ENCODE measurements around the gene NAA40.

Gene NAA40

DNA sequence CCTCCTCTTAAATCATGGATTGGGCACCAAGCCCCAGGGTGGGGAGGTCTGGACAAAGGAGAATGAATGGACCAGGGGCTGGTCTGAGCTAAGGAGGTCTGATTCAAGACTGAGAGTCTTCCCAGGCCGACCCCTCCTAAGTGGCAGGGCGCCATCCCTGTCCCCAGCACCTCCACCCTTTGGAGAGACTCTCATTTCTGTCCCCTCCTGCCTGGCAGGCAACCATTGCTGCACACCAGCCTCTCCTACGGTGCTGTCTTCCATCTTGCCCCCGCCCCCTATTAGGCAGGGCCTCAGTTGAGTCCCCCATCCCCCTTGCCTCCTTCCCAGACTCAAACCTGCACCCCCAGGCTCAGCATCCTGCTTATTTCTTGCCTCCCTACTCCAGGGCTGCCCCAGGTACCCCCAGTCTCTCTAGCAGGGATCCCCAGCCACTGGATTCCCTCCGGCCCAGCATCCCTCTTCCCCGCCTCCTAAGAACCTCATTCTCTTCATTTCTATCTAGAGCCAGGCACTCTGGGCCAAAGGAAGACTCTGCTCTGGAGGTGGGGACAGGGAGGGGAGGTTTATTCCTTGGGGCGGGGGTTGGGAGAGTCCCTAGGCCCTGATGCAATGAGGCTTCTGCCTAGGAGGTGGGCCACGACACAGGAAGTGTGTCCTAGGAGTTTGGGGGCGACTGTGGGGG is 20.2 kb upstream of the NAA40 start:
- H3K23ac ChIP-seq (ENCODE audit: low read length), result no peak overlapping the region
- H3K4ac ChIP-seq (ENCODE audit: low read depth, low read length), result peak overlapping the region; percentile 22
- peaks cover 10% of the 10 kb centered on the region for H3K79me2 ChIP-seq (ENCODE audit: control insufficient read depth, insufficient read depth, low read length, poor library complexity)
- no peak overlapping the region for H2BK5ac ChIP-seq (ENCODE audit: low read depth, low read length, poor library complexity)
- no peaks in the 10 kb centered on the region for H3K27me3 ChIP-seq (ENCODE audit: insufficient read depth, low read length)
- H3K4me1 ChIP-seq (ENCODE audit: control insufficient read depth in 1 of 2, insufficient read depth in 2 of 2, low read length in 2 of 2), result peaks cover 43 to 49% of the 10 kb centered on the region in 2 experiments
- H4K12ac ChIP-seq (ENCODE audit: low read depth, low read length), result peak overlapping the region; percentile 67
- WGBS (ENCODE audit: extremely low coverage, insufficient coverage, insufficient read length), result no CpG with 5 or more reads among the region's 9 CpGs
- H2AK5ac ChIP-seq (ENCODE audit: low read length), result peak overlapping the region; percentile 0
- no peak overlapping the region for H3K4me3 ChIP-seq (ENCODE audit: low read depth, low read length)
- peaks cover 2% of the 10 kb centered on the region for H3K9me3 ChIP-seq (ENCODE audit: insufficient read depth, low read depth, low read length)
- DNase-seq, result peak; percentile 39 to 68
- peak overlapping the region; percentile 75 for H2BK12ac ChIP-seq (ENCODE audit: low read length)
- peak overlapping the region; percentile 7 for H3K14ac ChIP-seq (ENCODE audit: low read length)
- H4K91ac ChIP-seq (ENCODE audit: low read depth, low read length), result peak overlapping the region; percentile 97
- peak overlapping the region; percentile 76 for H3K4me2 ChIP-seq (ENCODE audit: low read length)
- H3K27ac ChIP-seq (ENCODE audit: low read depth, low read length), result peak overlapping the region; percentile 59
- H3K9ac ChIP-seq (ENCODE audit: low read length), result no peak overlapping the region
- peaks cover 15% of the 10 kb centered on the region in 2 experiments for H3K36me3 ChIP-seq (ENCODE audit: control insufficient read depth in 1 of 2, insufficient read depth in 2 of 2, low read length in 2 of 2)
- H3K79me1 ChIP-seq (ENCODE audit: low read length), result peaks cover 40% of the 10 kb centered on the region
- peak overlapping the region; percentile 80 for H4K8ac ChIP-seq (ENCODE audit: low read depth, low read length)
- peak overlapping the region; percentile 76 for H2BK120ac ChIP-seq (ENCODE audit: insufficient read depth, low read length, poor library complexity)
- H3K18ac ChIP-seq (ENCODE audit: low read length), result peak overlapping the region; percentile 88
- H2AFZ ChIP-seq (ENCODE audit: insufficient read depth, low read length, poor library complexity), result peak overlapping the region; percentile 61

DNA sequence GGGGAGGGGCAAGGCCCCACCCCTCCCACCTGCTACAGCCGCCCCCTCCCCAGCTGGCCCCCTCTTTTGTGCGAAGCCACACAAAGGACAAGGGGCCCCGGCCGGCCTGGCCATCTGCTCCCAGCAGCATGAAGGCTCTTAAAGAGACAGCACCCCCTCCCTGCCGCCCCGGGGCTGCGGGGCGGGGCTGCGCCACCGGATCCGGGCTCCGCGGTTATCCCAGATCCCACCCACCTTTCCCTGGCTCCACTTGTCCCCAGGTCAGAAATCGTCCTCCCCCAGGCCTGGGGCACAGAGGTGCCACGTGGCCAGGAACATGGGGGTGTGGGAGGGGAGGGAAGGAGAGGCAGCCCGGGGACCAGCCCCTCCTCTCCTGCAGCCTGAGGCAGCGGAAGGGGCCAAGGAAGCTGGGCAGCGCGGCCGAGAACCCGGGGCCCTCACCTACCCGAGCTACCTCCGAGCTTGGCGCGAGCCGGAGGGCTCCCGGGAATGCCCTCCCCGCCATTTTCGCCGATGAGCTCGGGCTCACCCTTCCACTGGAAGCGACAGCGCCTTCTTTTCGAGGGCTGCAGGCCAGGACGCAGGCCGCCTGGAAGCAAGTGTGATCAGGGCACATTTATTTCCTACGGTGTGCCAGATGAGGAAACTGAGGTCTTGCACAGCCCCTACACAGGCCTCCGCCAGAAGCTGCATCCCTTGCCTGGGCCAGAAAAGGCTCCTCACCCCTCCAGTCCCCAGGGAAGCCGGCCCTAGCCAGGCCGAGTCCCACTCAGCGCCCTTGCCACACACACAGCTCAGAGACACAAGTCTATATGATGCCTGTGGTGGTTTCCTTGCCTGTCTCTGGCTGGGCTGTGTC is 19.3 kb upstream of the NAA40 start:
- H3K79me2 ChIP-seq (ENCODE audit: control insufficient read depth, insufficient read depth, low read length, poor library complexity), result peaks cover 10% of the 10 kb centered on the region
- H2BK12ac ChIP-seq (ENCODE audit: low read length), result peak overlapping the region; percentile 61
- H2BK120ac ChIP-seq (ENCODE audit: insufficient read depth, low read length, poor library complexity), result peak overlapping the region; percentile 9
- peaks cover 43 to 49% of the 10 kb centered on the region in 2 experiments for H3K4me1 ChIP-seq (ENCODE audit: control insufficient read depth in 1 of 2, insufficient read depth in 2 of 2, low read length in 2 of 2)
- no CpG with 5 or more reads among the region's 41 CpGs for WGBS (ENCODE audit: extremely low coverage, insufficient coverage, insufficient read length)
- peak overlapping the region; percentile 16 for H3K18ac ChIP-seq (ENCODE audit: low read length)
- H3K27me3 ChIP-seq (ENCODE audit: insufficient read depth, low read length), result no peaks in the 10 kb centered on the region
- peak overlapping the region; percentile 4 for H2AK5ac ChIP-seq (ENCODE audit: low read length)
- peak overlapping the region; percentile 80 for H4K8ac ChIP-seq (ENCODE audit: low read depth, low read length)
- H3K23ac ChIP-seq (ENCODE audit: low read length), result no peak overlapping the region
- H3K36me3 ChIP-seq (ENCODE audit: control insufficient read depth in 1 of 2, insufficient read depth in 2 of 2, low read length in 2 of 2), result peaks cover 7% of the 10 kb centered on the region in 2 experiments
- no peak overlapping the region for H3K4me3 ChIP-seq (ENCODE audit: low read depth, low read length)
- H3K14ac ChIP-seq (ENCODE audit: low read length), result peak overlapping the region; percentile 53
- H3K79me1 ChIP-seq (ENCODE audit: low read length), result peaks cover 40% of the 10 kb centered on the region
- H3K9me3 ChIP-seq (ENCODE audit: insufficient read depth, low read depth, low read length), result peaks cover 2% of the 10 kb centered on the region
- H4K12ac ChIP-seq (ENCODE audit: low read depth, low read length), result peak overlapping the region; percentile 48
- H4K91ac ChIP-seq (ENCODE audit: low read depth, low read length), result peak overlapping the region; percentile 97
- peak overlapping the region; percentile 47 for H3K4ac ChIP-seq (ENCODE audit: low read depth, low read length)
- peak overlapping the region; percentile 19 for H2BK5ac ChIP-seq (ENCODE audit: low read depth, low read length, poor library complexity)
- peak overlapping the region; percentile 76 for H3K4me2 ChIP-seq (ENCODE audit: low read length)
- H3K27ac ChIP-seq (ENCODE audit: low read depth, low read length), result peak overlapping the region; percentile 59
- H3K9ac ChIP-seq (ENCODE audit: low read length), result no peak overlapping the region
- DNase-seq, result peak; percentile 58 to 69
- H2AFZ ChIP-seq (ENCODE audit: insufficient read depth, low read length, poor library complexity), result peak overlapping the region; percentile 56

DNA sequence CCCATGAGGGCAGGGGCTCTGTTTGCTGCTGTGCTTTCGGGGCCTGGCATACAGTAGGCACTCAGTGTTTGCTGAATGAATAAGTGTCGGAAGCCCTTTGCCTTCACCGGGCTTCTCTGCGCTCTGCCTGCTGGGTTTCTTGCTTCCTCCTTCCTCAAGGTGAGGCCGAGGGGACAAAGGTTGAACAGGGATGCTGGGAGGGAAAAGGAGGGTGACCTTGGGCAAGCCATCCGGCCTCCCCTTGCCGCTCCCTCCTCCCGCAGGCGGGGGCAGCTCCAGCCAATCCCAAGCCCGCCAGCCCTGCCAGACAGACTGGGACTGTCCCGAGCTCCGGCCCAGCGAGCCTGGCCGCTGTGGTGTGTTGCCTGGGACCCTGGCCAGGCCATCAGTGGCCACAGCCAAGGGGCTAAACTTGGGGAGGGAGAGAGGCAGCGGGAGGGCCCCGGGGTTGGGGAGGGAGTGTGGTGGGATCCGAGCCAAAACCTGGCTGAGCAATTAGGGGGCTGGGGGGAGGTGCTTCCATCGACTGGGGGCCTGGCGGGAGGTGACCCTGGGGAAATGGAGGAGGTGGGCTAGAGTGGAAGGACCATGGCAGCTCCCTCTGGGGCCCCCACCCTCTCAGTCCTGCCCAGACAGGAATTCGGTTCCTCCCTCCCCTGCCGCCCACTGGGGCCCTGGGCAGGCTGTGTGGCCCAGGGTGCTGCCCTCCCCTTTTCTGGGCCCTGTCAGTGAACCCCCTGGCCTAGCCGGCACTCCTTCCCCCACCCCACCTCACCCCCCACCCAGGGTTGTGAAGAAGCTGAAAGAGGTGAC is 18.5 kb upstream of the NAA40 start:
- Histone ChIP-seq H3K18ac (ENCODE audit: low read length) (peak overlapping the region; percentile 66), H3K27me3 (ENCODE audit: insufficient read depth, low read length) (no peaks in the 10 kb centered on the region), H3K9me3 (ENCODE audit: insufficient read depth, low read depth, low read length) (peaks cover 2% of the 10 kb centered on the region), H3K4me2 (ENCODE audit: low read length) (no peak overlapping the region), H3K79me1 (ENCODE audit: low read length) (peaks cover 40% of the 10 kb centered on the region), H3K4ac (ENCODE audit: low read depth, low read length) (no peak overlapping the region), H3K4me1 (ENCODE audit: control insufficient read depth in 1 of 2, insufficient read depth in 2 of 2, low read length in 2 of 2) (peaks cover 39 to 43% of the 10 kb centered on the region in 2 experiments), H4K12ac (ENCODE audit: low read depth, low read length) (peak overlapping the region; percentile 9), H4K8ac (ENCODE audit: low read depth, low read length) (peak overlapping the region; percentile 77), H2BK120ac (ENCODE audit: insufficient read depth, low read length, poor library complexity) (peak overlapping the region; percentile 9), H3K4me3 (ENCODE audit: low read depth, low read length) (no peak overlapping the region), H2BK12ac (ENCODE audit: low read length) (peak overlapping the region; percentile 77), H3K14ac (ENCODE audit: low read length) (peak overlapping the region; percentile 54), H4K91ac (ENCODE audit: low read depth, low read length) (peak overlapping the region; percentile 85), H3K79me2 (ENCODE audit: control insufficient read depth, insufficient read depth, low read length, poor library complexity) (peaks cover 10% of the 10 kb centered on the region), H3K36me3 (ENCODE audit: control insufficient read depth in 1 of 2, insufficient read depth in 2 of 2, low read length in 2 of 2) (no peaks in the 10 kb centered on the region), H2AFZ (ENCODE audit: insufficient read depth, low read length, poor library complexity) (peak overlapping the region; percentile 18), H2BK5ac (ENCODE audit: low read depth, low read length, poor library complexity) (peak overlapping the region; percentile 29), H3K9ac (ENCODE audit: low read length) (no peak overlapping the region), H2AK5ac (ENCODE audit: low read length) (peak overlapping the region; percentile 85), H3K23ac (ENCODE audit: low read length) (no peak overlapping the region), H3K27ac (ENCODE audit: low read depth, low read length) (peak overlapping the region; percentile 52)
- peak; percentile 39 to 71 for DNase-seq
- WGBS (ENCODE audit: extremely low coverage, insufficient coverage, insufficient read length), result no CpG with 5 or more reads among the region's 22 CpGs

DNA sequence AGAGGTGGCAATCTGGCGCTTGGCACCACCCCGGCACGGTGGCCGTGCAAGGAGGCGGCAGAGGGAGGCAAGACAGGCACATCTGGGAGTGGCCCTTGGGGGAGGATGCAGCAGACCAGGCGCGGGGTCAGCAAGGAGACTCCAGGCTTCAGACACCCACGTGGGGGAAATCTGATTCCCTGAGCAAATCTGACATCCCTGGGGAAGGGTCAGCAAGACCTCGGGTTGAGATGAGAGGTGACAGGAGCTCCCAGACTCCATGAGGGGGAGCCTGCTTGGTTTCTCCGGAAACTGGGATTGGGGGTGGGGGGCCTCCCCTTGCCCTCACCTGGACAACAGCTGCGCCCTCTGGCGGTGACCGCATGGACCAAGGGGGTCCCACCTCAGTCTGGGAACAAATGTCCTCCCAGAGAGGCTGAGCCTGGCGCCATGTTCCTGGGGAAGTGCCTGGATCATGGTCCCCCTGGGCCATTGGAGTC is 17.8 kb upstream of the NAA40 start:
- WGBS (ENCODE audit: extremely low coverage, insufficient coverage, insufficient read length), result no CpG with 5 or more reads among the region's 14 CpGs

More for the DNA sequence above, 17.8 kb upstream of the NAA40 start:
- no peak overlapping the region for H3K4me3 ChIP-seq (ENCODE audit: low read depth, low read length)
- no peak overlapping the region for H3K23ac ChIP-seq (ENCODE audit: low read length)
- H3K4me1 ChIP-seq (ENCODE audit: control insufficient read depth in 1 of 2, insufficient read depth in 2 of 2, low read length in 2 of 2), result peaks cover 36 to 38% of the 10 kb centered on the region in 2 experiments
- no peaks in the 10 kb centered on the region for H3K27me3 ChIP-seq (ENCODE audit: insufficient read depth, low read length)
- H3K9ac ChIP-seq (ENCODE audit: low read length), result no peak overlapping the region
- H4K91ac ChIP-seq (ENCODE audit: low read depth, low read length), result peak overlapping the region; percentile 85
- peak overlapping the region; percentile 77 for H4K8ac ChIP-seq (ENCODE audit: low read depth, low read length)
- H3K14ac ChIP-seq (ENCODE audit: low read length), result peak overlapping the region; percentile 30
- H3K4me2 ChIP-seq (ENCODE audit: low read length), result no peak overlapping the region
- peaks cover 2% of the 10 kb centered on the region for H3K9me3 ChIP-seq (ENCODE audit: insufficient read depth, low read depth, low read length)
- no peak overlapping the region for H2BK5ac ChIP-seq (ENCODE audit: low read depth, low read length, poor library complexity)
- H2BK120ac ChIP-seq (ENCODE audit: insufficient read depth, low read length, poor library complexity), result no peak overlapping the region
- H3K79me2 ChIP-seq (ENCODE audit: control insufficient read depth, insufficient read depth, low read length, poor library complexity), result peaks cover 10% of the 10 kb centered on the region
- H2AK5ac ChIP-seq (ENCODE audit: low read length), result peak overlapping the region; percentile 85
- H3K79me1 ChIP-seq (ENCODE audit: low read length), result peaks cover 40% of the 10 kb centered on the region
- no peak overlapping the region for H3K27ac ChIP-seq (ENCODE audit: low read depth, low read length)
- peak overlapping the region; percentile 66 for H3K18ac ChIP-seq (ENCODE audit: low read length)
- H3K4ac ChIP-seq (ENCODE audit: low read depth, low read length), result no peak overlapping the region
- peak overlapping the region; percentile 77 for H2BK12ac ChIP-seq (ENCODE audit: low read length)
- H4K12ac ChIP-seq (ENCODE audit: low read depth, low read length), result no peak overlapping the region
- no peaks in the 10 kb centered on the region for H3K36me3 ChIP-seq (ENCODE audit: control insufficient read depth in 1 of 2, insufficient read depth in 2 of 2, low read length in 2 of 2)
- peak overlapping the region; percentile 10 for H2AFZ ChIP-seq (ENCODE audit: insufficient read depth, low read length, poor library complexity)
- DNase-seq, result no peak

Data from trophoblast cell (in vitro differentiated cells and primary cell).